ENCODE data around the gene RANBP17.

- TF ChIP-seq RAD21 (IDR thresholded peaks at IDR 0.05; ENCODE audit: low read length): no peak
- TF ChIP-seq, protein P1, sequence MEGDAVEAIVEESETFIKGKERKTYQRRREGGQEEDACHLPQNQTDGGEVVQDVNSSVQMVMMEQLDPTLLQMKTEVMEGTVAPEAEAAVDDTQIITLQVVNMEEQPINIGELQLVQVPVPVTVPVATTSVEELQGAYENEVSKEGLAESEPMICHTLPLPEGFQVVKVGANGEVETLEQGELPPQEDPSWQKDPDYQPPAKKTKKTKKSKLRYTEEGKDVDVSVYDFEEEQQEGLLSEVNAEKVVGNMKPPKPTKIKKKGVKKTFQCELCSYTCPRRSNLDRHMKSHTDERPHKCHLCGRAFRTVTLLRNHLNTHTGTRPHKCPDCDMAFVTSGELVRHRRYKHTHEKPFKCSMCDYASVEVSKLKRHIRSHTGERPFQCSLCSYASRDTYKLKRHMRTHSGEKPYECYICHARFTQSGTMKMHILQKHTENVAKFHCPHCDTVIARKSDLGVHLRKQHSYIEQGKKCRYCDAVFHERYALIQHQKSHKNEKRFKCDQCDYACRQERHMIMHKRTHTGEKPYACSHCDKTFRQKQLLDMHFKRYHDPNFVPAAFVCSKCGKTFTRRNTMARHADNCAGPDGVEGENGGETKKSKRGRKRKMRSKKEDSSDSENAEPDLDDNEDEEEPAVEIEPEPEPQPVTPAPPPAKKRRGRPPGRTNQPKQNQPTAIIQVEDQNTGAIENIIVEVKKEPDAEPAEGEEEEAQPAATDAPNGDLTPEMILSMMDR (IDR thresholded peaks at IDR 0.05): no peak
- no peak for TF ChIP-seq RXRA (IDR thresholded peaks at IDR 0.05; ENCODE audit: borderline replicate concordance, low read depth)
Measured at GRCh38 chr5:170860415-170860814, 1.4 kb upstream of the RANBP17 start.

Data from SK-N-SH (cell line).